ENCODE measurements around the gene TSBP1. TPM values are rescaled to one million over a fixed set of nuclear protein-coding genes. Genes with fewer than 3 reads are reported as not detected.

The TSBP1 gene
- total RNA-seq, 1 experiment from 2014 or later: not detected

GRCh38 chr6:32371229-32371628, 474 bp downstream of the TSBP1 start:
- no peak overlapping the region for H3K4me2 ChIP-seq (ENCODE audit: insufficient read depth, insufficient read length, low read length)
- Mint-ChIP-seq H3K4me3 (no peak overlapping the region), H3K36me3 (ENCODE audit: insufficient read depth in 1 of 3, low read depth in 3 of 3) (no peaks in the 10 kb centered on the region), H3K27ac (no peak overlapping the region), H3K4me1 (0 out of 4 replicates have a peak, but pooled peaks cover 0 to 3% of the 10 kb centered on the region in 2 experiments), H3K9me3 (no peaks in the 10 kb centered on the region), H3K27me3 (ENCODE audit: low read depth) (peaks cover 2% of the 10 kb centered on the region)
- H3K56ac ChIP-seq (ENCODE audit: insufficient read length, low read depth, low read length): no peak overlapping the region
- H3T11ph ChIP-seq (ENCODE audit: low read length): no peak overlapping the region
- H3K27me3 ChIP-seq (ENCODE audit: insufficient read depth, low read length): no peaks in the 10 kb centered on the region
- no peak overlapping the region for H3K9ac ChIP-seq (ENCODE audit: extremely low read depth, insufficient read length, low read length)
- H2BK12ac ChIP-seq (ENCODE audit: insufficient read length, low read depth, low read length): no peak overlapping the region
- no peak overlapping the region for H4K5ac ChIP-seq (ENCODE audit: insufficient read length, low read depth, low read length)
- H3K4me1 ChIP-seq (ENCODE audit: insufficient read depth, low read length): no peaks in the 10 kb centered on the region
- WGBS (ENCODE audit: extremely low coverage, insufficient read length, low lambda C conversion rate): no CpG with 5 or more reads among the region's 1 CpG
- no peak overlapping the region for H2AFZ ChIP-seq (ENCODE audit: low read length)
- no peak overlapping the region for H4K91ac ChIP-seq (ENCODE audit: insufficient read length, low read depth, low read length)
- no peak overlapping the region for H3K27ac ChIP-seq (ENCODE audit: insufficient read length, low read depth, low read length)
- DNase-seq: no peak
- no peak overlapping the region for H2BK120ac ChIP-seq (ENCODE audit: low read depth, low read length, poor library complexity, severe bottlenecking)
- H4K8ac ChIP-seq (replicated peaks; ENCODE audit: insufficient read length, low read depth, low read length): no peak overlapping the region
- H3K23me2 ChIP-seq (ENCODE audit: insufficient read length, low read depth, low read length, poor library complexity, severe bottlenecking): no peaks in the 10 kb centered on the region
- H4K20me1 ChIP-seq (ENCODE audit: control insufficient read depth, insufficient read depth, insufficient read length): no peaks in the 10 kb centered on the region
- H3K9me3 ChIP-seq (ENCODE audit: control insufficient read depth, low read depth, low read length): no peaks in the 10 kb centered on the region
- no peak for TF ChIP-seq CTCF (conservative IDR thresholded peaks at IDR 0.05)
- H3K23ac ChIP-seq (ENCODE audit: insufficient read length, low read depth, low read length): no peak overlapping the region
- no peak overlapping the region for H3K14ac ChIP-seq (ENCODE audit: insufficient read depth, low read length)
- H3K79me1 ChIP-seq (ENCODE audit: insufficient read depth, low read depth, low read length, poor library complexity, severe bottlenecking): no peaks in the 10 kb centered on the region
- H2BK20ac ChIP-seq (ENCODE audit: low read depth, low read length, poor library complexity, severe bottlenecking): no peak overlapping the region
- H2AK5ac ChIP-seq (ENCODE audit: insufficient read length, low read length): no peak overlapping the region
- H3K79me2 ChIP-seq (ENCODE audit: insufficient read depth, low read length): no peaks in the 10 kb centered on the region
- no peak overlapping the region for H3K4ac ChIP-seq (ENCODE audit: low read depth, low read length)
- H2BK15ac ChIP-seq (ENCODE audit: low read depth, low read length): no peak overlapping the region
- H2BK5ac ChIP-seq (ENCODE audit: insufficient read length, low read length): no peak overlapping the region
- H3K18ac ChIP-seq (ENCODE audit: insufficient read length, low read depth, low read length): no peak overlapping the region

Data from H9 (cell line).